Measurements from ENCODE around the gene TMEM272. TPM values are rescaled to one million over a fixed set of nuclear protein-coding genes. Genes with fewer than 3 reads are reported as not detected.

Gene TMEM272
- total RNA-seq, 2 donors from 2014 or later: not detected

- Histone ChIP-seq H3K27me3 (no peaks in the 10 kb centered on the region), H3K4me3 (no peak overlapping the region), H3K9me3 (no peaks in the 10 kb centered on the region), H3K36me3 (replicated peaks in 1 of 2; ENCODE audit: insufficient read depth in 1 of 2, low read depth in 2 of 2) (no peaks in the 10 kb centered on the region), H3K4me1 (no peaks in the 10 kb centered on the region), H3K27ac (no peak overlapping the region)
- TF ChIP-seq CTCF (IDR thresholded peaks at IDR 0.05) (no peak), POLR2A (IDR thresholded peaks at IDR 0.05) (no peak)
- intact Hi-C loops (cut with DNase I): no loop called here
- ATAC-seq: no peak
- DNase-seq: no peak
- 68 to 72% methylated on average over 5 of the region's 5 CpGs for WGBS, 2 donors
These were observed 38.2 kb upstream of the TMEM272 start for GRCh38 chr13:51883226-51883600.

GRCh38 chr13:51882570-51883225 lies 37.7 kb upstream of the TMEM272 start:
- intact Hi-C loops (cut with DNase I): no loop called here
- 90 to 97% methylated on average over 5 to 6 of the region's 6 CpGs for WGBS, 2 donors
- no peak for DNase-seq

GRCh38 chr13:51881296-51881695 lies 36.3 kb upstream of the TMEM272 start:
- no peaks in the 10 kb centered on the region for H3K36me3 ChIP-seq (replicated peaks in 1 of 2; ENCODE audit: insufficient read depth in 1 of 2, low read depth in 2 of 2)
- H3K9me3 ChIP-seq: no peaks in the 10 kb centered on the region
- intact Hi-C loops (cut with DNase I): no loop called here
- H3K4me3 ChIP-seq: no peak overlapping the region
- H3K27me3 ChIP-seq: no peaks in the 10 kb centered on the region
- no peaks in the 10 kb centered on the region for H3K4me1 ChIP-seq
- no peak for TF ChIP-seq POLR2A (IDR thresholded peaks at IDR 0.05)
- TF ChIP-seq CTCF (IDR thresholded peaks at IDR 0.05): no peak
- no peak for DNase-seq
- no peak overlapping the region for H3K27ac ChIP-seq
- ATAC-seq: no peak
- whole genome bisulfite sequencing, 2 donors: 95% methylated on average over 1 of the region's 1 CpG

More at GRCh38 chr13:51882570-51883225, 37.7 kb upstream of the TMEM272 start:
- ATAC-seq: no peak
- Histone ChIP-seq H3K27ac (no peak overlapping the region), H3K4me3 (no peak overlapping the region), H3K4me1 (no peaks in the 10 kb centered on the region), H3K9me3 (no peaks in the 10 kb centered on the region), H3K36me3 (replicated peaks in 1 of 2; ENCODE audit: insufficient read depth in 1 of 2, low read depth in 2 of 2) (no peaks in the 10 kb centered on the region), H3K27me3 (no peaks in the 10 kb centered on the region)
- TF ChIP-seq POLR2A (IDR thresholded peaks at IDR 0.05): no peak
- no peak for TF ChIP-seq CTCF (IDR thresholded peaks at IDR 0.05)

GRCh38 chr13:51879133-51879532 lies 34.2 kb upstream of the TMEM272 start:
- Histone ChIP-seq H3K4me3 (no peak overlapping the region), H3K27me3 (no peaks in the 10 kb centered on the region), H3K9me3 (no peaks in the 10 kb centered on the region), H3K4me1 (no peaks in the 10 kb centered on the region), H3K27ac (no peak overlapping the region), H3K36me3 (replicated peaks in 1 of 2; ENCODE audit: insufficient read depth in 1 of 2, low read depth in 2 of 2) (no peaks in the 10 kb centered on the region)
- no peak for TF ChIP-seq CTCF (IDR thresholded peaks at IDR 0.05)
- no peak for TF ChIP-seq POLR2A (IDR thresholded peaks at IDR 0.05)
- 88 to 89% methylated on average over 4 of the region's 4 CpGs for WGBS, 2 donors
- no peak for ATAC-seq
- intact Hi-C loops (cut with DNase I): no loop called here
- DNase-seq: no peak

- intact Hi-C loops (cut with DNase I): no loop called here
- Histone ChIP-seq H3K4me1 (no peaks in the 10 kb centered on the region), H3K9me3 (no peaks in the 10 kb centered on the region), H3K36me3 (replicated peaks in 1 of 2; ENCODE audit: insufficient read depth in 1 of 2, low read depth in 2 of 2) (no peaks in the 10 kb centered on the region), H3K4me3 (no peak overlapping the region), H3K27ac (no peak overlapping the region), H3K27me3 (no peaks in the 10 kb centered on the region)
- TF ChIP-seq POLR2A (IDR thresholded peaks at IDR 0.05) (no peak), CTCF (IDR thresholded peaks at IDR 0.05) (no peak)
- WGBS, 2 donors: 82 to 85% methylated on average over 11 of the region's 11 CpGs
- no peak for ATAC-seq
- no peak for DNase-seq
These were observed 29.7 kb upstream of the TMEM272 start for GRCh38 chr13:51874651-51875050.
